ENCODE measurements around the gene HLX. TPM values are rescaled to one million over a fixed set of nuclear protein-coding genes. Genes with fewer than 3 reads are reported as not detected.

HLX gene
- total RNA-seq, 1 experiment from 2014 or later: 1.8 TPM

- no peaks in the 10 kb centered on the region for H3K27me3 ChIP-seq (ENCODE audit: insufficient read depth, low read length)
- ATAC-seq (no peak), DNase-seq (ENCODE audit: low read depth, low spot score) (no peak)
- H3K79me2 ChIP-seq (ENCODE audit: insufficient read depth, low read length): no peaks in the 10 kb centered on the region
- H3K9me3 ChIP-seq (ENCODE audit: control insufficient read depth in 1 of 2, insufficient read depth in 1 of 2, low read depth in 1 of 2, low read length in 2 of 2): no peaks in the 10 kb centered on the region
- no peak overlapping the region for H3K27ac ChIP-seq (ENCODE audit: low read depth, low read length)
- ChIA-PET POLR2A (no interaction called here), CTCF (no interaction called here), RAD21 (ENCODE audit: low non-redundant PET in 1 of 2, low total read pairs in 2 of 2, uncharacterized antibody in 2 of 2, unreplicated experiment in 2 of 2) (no interaction called here)
- no peak overlapping the region for H3K4me2 ChIP-seq (ENCODE audit: low read length)
- TF ChIP-seq ZBTB33 (IDR thresholded peaks at IDR 0.05; ENCODE audit: extremely low read depth, insufficient replicate concordance, low read length) (no peak), CBX3 (IDR thresholded peaks at IDR 0.05; ENCODE audit: low read depth) (no peak), POLR2A (IDR thresholded peaks at IDR 0.05; ENCODE audit: borderline replicate concordance, extremely low read depth, insufficient read depth, insufficient read length) (no peak), TCF7L2 (IDR thresholded peaks at IDR 0.05; ENCODE audit: borderline replicate concordance, extremely low read depth, insufficient read depth, insufficient read length) (no peak), SRF (IDR thresholded peaks at IDR 0.05; ENCODE audit: low read depth) (no peak), MAX (IDR thresholded peaks at IDR 0.05) (no peak), FOSL1 (IDR thresholded peaks at IDR 0.05; ENCODE audit: low read depth) (no peak), ELF1 (IDR thresholded peaks at IDR 0.05; ENCODE audit: borderline replicate concordance, low read depth) (no peak), JUND (IDR thresholded peaks at IDR 0.05) (no peak), YY1 (IDR thresholded peaks at IDR 0.05; ENCODE audit: extremely low read depth, insufficient replicate concordance, low read depth, low read length) (no peak), SP1 (IDR thresholded peaks at IDR 0.05; ENCODE audit: low read depth) (no peak), ZNF274 (IDR thresholded peaks at IDR 0.05; ENCODE audit: low read depth, low read length) (no peak), EGR1 (IDR thresholded peaks at IDR 0.05; ENCODE audit: low read depth) (no peak), SIN3A (IDR thresholded peaks at IDR 0.05; ENCODE audit: low read depth) (no peak), EZH2 (IDR thresholded peaks at IDR 0.05) (no peak)
- TF ChIP-seq, protein P1, sequence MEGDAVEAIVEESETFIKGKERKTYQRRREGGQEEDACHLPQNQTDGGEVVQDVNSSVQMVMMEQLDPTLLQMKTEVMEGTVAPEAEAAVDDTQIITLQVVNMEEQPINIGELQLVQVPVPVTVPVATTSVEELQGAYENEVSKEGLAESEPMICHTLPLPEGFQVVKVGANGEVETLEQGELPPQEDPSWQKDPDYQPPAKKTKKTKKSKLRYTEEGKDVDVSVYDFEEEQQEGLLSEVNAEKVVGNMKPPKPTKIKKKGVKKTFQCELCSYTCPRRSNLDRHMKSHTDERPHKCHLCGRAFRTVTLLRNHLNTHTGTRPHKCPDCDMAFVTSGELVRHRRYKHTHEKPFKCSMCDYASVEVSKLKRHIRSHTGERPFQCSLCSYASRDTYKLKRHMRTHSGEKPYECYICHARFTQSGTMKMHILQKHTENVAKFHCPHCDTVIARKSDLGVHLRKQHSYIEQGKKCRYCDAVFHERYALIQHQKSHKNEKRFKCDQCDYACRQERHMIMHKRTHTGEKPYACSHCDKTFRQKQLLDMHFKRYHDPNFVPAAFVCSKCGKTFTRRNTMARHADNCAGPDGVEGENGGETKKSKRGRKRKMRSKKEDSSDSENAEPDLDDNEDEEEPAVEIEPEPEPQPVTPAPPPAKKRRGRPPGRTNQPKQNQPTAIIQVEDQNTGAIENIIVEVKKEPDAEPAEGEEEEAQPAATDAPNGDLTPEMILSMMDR (IDR thresholded peaks at IDR 0.05 in 2 of 3, conservative IDR thresholded peaks at IDR 0.05 in 1 of 3; ENCODE audit: borderline replicate concordance in 1 of 3, insufficient read depth in 1 of 3, low read depth in 2 of 3, low read length in 2 of 3): no peak
- TF ChIP-seq, protein P2, sequence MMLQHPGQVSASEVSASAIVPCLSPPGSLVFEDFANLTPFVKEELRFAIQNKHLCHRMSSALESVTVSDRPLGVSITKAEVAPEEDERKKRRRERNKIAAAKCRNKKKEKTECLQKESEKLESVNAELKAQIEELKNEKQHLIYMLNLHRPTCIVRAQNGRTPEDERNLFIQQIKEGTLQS (IDR thresholded peaks at IDR 0.05): no peak
- no TSS peak for BruUV-seq (replicated peaks)
- H3K36me3 ChIP-seq (ENCODE audit: control insufficient read depth in 1 of 2, insufficient read depth in 2 of 2, low read length in 2 of 2): no peaks in the 10 kb centered on the region
- no peak overlapping the region for H2AFZ ChIP-seq (ENCODE audit: low read depth, low read length, poor library complexity, severe bottlenecking)
- H4K20me1 ChIP-seq (ENCODE audit: insufficient read depth): no peaks in the 10 kb centered on the region
- no peak overlapping the region for H3K9ac ChIP-seq (ENCODE audit: low read length)
- no peaks in the 10 kb centered on the region for H3K9me2 ChIP-seq (ENCODE audit: insufficient read depth)
- intact Hi-C loops (cut with micrococcal nuclease): no loop called here
- H3K4me3 ChIP-seq (replicated peaks in 1 of 2; ENCODE audit: low read depth in 1 of 2, low read length in 2 of 2): no peak overlapping the region
- H3K4me1 ChIP-seq (ENCODE audit: control insufficient read depth in 1 of 2, insufficient read depth in 2 of 2, low read length in 2 of 2): no peaks in the 10 kb centered on the region
Observed at GRCh38 chr1:220921971-220922635, 42.9 kb downstream of the HLX start.

Data from HCT116 (cell line).